ENCODE data around the gene CDKN1B. TPM values are rescaled to one million over a fixed set of nuclear protein-coding genes. Genes with fewer than 3 reads are reported as not detected.
"Not testable (repeated sequence)": the region's sequence is repeated elsewhere in the genome, so short reads cannot be mapped to it uniquely, and the experiment has no call there.

CDKN1B gene
- total RNA-seq, 1 experiment from 2014 or later = 52.9 TPM

DNA sequence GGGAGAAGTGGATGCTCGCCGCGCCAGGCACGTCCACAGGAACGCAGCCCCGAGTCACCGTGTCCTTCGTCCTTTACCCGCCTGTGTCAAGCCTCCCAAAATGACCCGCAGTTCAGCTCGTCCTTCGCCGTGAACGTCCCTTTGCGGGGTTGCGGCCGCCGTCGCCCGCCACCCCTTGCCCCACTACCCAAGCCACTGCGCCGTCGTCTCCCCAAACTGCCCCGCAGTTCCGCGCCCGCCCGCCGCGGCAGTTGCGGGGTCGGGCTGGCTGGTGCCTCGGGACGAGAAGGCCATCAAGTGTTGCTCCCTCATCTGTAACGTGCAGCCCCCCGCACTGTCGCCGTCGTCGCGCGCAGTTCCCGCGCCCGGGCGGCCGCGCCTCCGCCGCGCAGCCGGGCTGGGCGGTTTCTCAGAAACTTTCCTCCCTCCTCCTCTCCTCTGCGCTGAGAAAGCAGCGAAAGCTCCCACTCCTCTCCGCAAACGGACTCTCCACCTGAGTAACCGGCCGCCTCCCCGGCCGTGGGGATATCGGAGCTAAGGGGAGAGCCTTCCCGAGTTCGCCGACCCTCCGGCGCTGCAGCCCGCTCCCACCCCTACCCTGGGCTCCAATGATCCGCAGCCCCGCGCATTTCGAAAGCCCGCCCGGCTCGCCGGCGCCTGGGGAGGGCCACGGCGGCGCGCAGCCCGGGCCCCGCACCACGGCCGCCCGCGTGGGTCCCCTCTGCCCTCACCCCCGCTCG is 6.7 kb downstream of the CDKN1B start:
- peak; percentile 45 for DNase-seq (ENCODE audit: low spot score)

DNA sequence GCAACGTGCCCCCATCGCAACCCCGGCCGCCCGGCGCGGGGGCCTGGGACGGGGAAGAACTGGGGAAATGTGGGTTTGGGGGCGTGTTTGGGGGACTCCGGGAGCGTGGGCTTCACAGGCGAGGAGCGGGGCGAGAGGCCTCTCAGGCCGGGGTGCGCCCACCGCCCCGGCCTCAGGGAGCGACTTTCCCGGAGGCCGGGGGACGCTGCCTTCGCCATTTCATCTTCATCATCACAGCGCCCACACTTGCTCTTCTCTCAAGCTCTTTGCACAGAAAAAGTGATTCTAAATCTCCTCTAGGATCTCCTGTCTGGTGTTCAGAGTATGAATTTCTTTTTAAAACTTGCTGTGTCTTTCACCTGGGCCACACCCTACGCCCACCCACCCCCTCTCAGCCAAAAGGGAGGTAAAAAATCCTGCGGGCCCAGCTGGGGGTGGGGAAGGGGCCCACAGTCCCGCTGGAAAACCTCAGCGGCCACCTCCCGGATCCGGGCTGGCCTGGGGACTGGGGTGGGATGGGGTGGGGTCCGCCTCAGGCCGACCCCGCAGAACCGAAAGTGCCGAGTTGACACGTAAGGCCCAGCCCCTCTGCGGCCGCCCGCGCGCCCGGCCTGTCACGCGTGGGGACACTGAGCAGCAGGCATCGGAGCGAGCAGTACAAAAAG is 7.4 kb downstream of the CDKN1B start:
- no peak for DNase-seq (ENCODE audit: low spot score)

DNA sequence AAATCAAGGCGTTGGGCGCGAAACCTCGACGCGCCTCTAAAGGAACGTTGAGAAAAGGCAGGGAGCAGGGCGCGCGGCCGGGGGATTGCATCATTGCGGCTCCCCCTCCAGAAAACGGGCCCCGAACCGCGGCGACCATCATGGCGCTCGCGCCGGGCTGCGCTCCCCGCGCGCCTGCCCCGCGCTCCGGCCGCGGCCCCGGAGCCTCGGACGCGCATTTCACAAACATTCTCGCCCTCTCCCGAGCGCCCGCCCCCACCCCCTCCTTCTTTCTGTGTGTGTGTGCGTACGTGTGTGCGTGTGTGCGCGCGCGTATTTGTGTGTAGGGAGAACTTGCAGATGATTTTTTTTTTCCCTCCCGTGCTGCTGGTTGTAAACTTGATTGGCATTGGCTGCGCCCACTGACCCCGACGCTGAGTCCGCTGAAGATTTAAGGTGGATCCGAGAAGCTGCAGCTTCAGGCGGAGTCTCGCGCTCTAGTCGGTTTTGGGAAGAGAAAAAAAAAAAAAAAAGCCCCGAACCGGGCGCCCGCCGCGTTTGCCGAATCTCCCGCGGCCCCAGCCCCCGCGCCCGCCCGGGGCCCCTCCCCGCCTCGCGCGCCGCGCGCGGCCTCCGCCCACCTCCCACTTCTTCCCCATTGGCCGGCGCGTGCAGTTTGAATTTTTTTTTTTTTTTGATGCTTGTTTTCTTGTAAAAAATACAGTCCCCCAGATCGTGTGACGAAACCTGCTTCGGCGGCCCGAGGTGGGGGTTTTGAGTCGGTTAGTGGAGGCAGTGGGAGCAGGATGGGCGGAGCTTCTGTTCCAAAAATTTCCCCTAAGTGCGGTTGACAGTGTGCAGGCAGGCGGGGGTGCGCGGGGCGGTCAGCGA is 8.2 kb downstream of the CDKN1B start:
- peak; percentile 95 for DNase-seq (ENCODE audit: low spot score)

DNA sequence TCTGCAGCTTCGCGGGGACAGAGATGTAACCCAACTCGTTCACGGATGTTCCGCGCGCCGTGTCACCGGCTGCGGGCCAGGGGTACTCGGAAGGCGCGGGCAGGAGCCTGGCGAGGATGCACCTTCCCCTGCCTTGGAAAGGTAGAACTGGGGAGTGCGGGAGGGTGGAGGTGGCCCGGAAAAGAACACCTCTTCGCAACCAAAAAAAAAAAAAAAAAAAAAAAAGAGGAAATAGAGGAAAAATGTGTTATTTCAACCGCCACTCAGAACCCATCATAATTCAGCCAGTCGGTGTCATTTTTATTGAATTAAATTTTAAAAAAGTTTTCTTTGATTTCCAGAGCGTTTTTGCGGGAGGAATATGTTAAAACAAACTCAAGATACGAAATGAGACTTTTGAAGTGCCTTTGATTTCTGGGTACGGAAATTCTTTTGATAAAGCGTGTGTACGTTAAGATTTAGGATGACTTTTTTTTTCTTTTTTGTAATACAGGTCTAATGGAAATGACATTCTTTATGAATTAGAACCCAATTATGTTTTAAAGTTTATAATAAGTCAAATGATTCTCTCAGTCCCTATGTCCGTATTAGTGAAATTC is 8.9 kb downstream of the CDKN1B start:
- peak; percentile 49 for DNase-seq (ENCODE audit: low spot score)

DNA sequence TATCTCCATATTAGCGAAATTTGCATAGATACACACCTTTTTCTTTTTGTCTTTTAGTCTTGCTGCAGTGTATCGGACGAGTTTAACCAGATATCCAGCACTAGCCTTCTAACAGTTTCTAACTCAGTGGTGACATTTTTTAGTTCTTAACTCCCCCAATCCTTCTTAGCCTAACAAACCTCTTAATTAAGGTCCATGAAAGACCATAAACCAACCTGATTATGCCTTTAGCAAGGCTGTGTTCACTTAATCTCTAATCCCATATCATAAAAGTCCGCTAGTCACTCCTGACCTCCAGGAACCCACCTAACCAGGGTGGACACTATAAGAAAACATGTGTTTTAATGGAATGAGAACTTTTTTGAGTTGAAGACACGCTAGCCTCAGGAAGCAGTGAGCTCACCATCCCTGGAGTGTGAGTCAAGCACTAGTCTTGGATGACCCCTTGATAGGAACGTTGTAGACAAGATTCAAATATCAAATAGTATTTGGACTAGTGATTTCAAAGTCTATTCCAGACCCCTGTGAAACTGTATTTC is 9.5 kb downstream of the CDKN1B start:
- peak; percentile 55 for DNase-seq (ENCODE audit: low spot score)

DNA sequence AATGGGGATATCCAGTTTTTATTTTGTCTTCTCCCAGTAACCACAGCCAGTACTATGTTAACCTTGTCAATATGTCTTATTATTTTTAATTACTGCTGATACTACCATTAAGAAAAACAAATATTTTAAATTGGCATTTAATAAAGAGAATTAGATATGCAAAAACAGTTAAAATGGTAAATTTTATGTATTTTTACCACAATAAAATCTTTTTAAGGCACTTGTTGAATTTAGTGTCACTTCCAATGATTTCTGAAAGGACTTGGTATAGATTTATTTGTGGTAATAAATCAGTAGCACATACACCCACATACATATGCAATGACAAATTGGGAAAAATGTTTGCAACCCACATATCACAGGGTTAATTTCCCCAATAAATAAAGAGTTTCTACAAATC is 14.0 kb downstream of the CDKN1B start:
- DNase-seq (ENCODE audit: low spot score) = no peak

DNA sequence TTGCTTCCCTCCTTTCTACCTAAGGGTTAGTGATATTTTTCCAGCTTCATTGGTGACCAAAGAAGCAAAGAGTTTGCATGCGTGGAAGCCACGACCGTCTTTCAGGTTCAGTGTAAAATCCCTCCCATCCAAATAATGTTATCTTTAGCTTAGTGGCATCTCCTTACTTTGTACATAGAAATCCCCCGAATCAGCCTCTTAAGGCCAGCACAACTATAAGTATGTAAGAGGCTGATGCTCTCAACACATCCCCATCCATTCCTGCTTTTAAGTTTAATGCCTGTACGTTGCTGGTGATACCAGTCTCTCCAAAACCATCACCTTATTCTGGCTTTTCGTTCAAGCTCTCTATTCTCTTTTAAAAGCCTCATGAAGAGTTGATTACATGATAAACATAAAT is 14.6 kb downstream of the CDKN1B start:
- DNase-seq (ENCODE audit: low spot score) = no peak

DNA sequence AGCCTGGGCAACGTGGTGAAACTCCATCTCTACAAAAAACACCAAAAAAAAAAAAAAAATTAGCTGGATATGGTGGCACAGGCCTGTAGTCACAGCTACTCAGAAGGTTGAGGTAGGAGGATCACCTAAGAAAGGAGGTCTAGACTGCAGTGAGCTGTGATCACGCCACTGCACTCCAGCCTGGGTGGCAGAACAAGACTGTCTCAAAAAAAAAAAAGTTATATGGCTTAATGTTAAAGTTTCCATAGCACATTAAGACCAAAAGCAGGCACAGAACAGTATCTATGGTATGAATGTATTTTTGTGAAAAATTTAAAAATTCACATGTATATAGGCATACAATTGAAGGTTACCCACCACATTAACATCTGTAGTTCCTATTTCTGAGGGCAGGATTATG is 15.9 kb downstream of the CDKN1B start:
- DNase-seq (ENCODE audit: low spot score) = no peak

DNA sequence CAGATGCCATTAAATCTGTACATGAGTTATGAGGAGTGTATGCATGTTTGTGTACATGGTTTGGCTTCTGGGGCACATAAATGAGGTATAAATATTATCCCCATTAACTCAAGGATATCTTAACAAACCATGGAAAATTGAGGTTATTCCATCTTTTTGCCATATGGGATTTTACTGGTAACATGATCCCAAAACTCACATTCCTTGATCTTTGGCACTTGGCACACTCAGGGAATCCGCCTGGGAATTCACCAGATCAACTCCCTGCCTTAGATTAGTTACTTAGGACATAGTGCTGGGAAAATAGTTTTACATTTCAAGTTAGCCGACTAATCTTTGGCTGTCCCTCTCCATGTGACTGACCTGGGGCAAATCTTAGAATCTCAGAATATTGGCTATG is 16.9 kb downstream of the CDKN1B start:
- no peak for DNase-seq (ENCODE audit: low spot score)

DNA sequence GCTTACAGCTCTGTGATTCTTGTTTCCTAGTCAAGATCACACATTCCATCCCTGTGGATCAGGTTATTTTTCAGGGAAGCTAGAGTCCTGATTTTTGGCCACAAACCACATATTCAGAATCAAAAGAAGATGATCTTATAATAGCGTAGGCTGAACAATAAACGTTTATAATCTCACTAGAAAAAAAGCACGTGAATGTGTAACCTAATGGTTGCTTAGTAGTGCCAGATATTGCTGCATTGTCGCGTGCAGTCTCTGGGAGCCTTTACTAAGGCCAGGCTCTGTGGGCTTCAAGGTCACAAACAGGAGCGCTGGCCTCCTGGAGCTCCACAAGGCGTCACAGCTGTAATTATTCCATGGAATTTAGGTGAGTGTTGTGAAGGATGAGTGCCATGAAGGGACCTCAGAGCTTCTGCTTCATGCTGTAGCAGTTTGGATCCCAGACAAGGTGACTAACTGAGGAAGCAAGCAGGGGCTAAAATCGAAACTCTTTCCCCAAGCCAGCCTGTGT is 17.4 kb downstream of the CDKN1B start:
- DNase-seq (ENCODE audit: low spot score) = no peak

DNA sequence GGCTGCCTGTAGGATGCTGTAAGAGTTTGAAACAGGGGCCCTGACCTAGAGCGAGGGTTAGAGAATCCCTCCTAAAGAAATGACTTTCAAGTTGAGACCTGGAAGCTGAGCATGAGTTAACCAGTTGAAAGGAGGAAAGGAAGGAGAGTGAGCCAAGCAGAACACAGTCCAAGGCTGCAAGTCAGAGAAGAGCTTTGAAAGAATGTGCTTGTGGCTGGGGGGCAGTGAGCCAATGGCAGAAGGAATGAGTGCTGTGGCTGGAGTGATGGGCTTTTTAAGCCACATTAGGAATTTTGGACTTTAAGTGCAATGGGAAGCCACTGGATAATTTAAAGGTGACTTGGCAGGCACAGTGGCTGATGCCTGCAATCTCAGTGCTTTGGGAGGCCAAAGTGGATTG is 18.1 kb downstream of the CDKN1B start:
- DNase-seq (ENCODE audit: low spot score) = no peak

DNA sequence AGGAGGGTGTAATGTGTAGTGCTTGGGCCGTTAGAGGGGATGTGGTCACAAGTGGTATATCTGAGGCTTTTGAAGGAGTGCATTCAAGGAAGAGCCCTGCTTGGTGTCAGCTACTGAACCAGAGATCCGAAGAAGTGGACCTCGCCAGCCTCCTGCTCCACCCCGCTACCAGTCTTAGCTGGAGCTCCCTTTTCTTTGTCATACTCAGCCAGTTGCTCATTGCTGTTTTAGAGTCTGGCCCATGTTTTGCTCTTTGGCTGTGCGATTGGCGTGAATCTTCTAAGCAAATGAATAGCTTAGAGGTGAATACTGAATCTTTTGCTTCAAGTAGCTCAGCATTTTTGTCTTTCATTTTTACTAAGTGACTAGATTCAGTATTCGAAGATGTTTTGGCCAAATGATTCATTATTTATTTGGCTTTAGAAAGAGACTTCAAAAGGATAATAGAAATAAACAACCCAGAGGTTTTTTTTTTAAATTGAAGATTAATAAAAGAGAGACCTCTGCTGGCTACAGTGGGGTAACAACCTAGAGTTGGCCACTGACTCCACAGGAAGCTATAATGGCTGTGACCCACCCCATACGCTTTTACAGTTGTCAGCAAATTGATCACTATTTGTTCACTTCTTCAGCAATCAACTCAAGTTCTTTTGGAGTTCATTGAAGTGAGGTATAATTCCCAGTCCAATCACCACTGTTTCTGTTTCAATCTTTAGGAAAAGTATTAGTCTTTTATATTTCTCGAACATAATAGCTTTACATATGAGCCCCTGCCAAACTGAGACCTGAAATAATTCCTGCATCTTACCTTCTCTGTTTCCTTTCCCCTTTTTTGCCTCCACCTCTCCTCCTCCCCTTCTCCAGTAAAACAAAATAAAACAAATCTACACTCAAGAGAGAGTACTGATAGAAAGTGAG is 19.9 kb downstream of the CDKN1B start:
- peak; percentile 64 for DNase-seq (ENCODE audit: low spot score)

DNA sequence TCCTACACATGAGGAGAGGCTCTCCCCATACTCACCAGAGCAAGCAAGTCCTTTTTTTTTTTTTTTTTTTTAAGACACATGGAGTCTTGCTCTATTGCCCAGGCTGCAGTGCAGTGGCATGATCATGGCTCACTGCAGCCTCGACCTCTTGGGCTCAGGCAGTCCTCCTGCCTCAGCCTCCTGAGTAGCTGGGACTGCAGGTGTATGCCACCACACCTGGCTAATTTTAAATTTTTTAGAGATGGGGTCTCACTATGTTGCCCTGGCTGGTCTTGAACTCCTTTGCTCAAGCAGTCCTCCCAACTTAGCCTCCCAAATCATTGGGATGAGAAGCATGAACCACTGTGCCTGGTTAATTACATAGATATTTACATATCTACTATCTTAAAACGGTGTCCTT is 21.0 kb downstream of the CDKN1B start:
- DNase-seq (ENCODE audit: low spot score) = not testable (repeated sequence)

DNA sequence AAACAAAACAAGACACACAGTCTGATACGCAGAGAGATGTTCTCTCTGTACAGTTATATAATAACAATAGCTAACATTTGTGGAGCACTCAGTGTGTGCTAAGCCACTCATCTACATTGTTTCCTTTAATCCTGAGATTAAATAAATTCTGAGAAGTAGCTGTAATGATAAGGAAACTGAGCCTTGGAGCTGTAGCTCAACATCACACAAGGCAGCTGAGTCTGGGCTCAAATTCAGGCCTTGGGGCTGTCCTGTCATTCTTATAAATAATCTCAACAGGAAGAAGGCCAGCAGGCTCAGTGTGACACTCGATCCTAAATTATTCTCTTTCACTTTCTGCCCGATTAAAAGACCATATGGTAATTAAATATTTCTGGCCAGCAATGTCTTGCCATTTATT is 24.5 kb downstream of the CDKN1B start:
- DNase-seq (ENCODE audit: low spot score) = no peak

DNA sequence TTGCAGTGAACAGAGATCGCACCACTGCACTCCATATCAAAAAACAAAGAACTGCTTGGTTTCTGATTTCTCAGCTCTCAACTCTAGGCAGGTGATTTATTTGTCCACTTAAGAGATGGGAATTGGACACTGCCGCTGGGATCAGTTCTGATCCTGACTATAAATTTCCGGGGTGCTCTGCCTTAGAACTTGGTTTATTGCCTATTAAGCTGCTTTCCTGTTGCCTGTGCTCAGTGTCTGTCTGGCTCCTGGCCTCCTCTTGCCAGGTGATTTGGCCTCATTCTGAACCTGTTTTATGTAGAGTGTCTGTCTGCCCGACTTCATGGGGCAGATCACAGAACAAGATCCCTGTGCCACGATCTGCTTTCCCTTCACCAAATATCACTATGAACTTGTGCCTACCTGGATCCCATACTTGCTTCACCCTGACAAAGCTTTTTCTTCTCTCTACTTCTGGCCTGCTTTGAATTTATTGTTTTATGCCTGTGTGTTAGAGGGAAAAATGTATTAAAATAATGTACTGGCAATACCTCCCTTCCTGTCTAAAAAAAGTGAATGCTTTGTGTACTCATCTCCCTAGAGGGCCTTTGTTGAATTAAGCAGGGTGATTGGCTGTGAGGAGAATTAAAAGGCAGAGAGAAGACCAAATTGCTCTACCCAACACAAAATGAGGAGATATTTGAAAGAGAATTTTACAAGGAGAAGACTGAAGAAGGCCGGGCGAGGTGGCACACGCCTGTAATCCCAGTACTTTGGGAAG is 27.6 kb downstream of the CDKN1B start:
- no peak for DNase-seq (ENCODE audit: low spot score)

DNA sequence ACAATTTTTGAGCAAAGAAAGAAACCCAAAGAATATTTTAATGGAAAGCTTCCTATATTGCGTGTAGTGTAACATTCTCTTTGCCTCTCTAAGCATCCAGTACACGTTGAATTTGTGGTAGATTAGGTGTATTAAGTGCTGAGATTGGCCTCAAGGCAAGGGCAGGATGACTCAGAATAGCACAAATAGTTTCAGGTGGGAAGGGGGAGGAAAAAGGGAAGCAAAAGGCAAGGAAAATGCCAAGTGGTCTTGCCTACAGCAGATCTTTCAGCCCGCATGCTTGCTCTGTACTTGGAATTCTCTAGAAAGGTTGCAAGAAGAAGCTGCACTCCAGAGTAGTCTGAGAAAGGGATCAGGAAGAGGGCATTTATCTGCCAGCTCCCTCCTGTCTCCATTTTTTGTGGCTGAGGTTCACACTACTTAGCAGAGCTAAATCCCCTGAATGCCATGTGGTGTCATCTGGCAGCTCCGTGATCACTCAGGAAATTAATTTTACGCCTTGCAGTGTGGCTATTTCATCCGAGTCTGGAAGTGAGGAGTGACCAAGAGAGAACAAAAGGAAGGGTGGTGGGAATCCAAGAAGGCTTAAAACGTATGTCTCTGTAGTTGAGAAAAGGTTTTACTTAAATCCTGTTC is 28.5 kb downstream of the CDKN1B start:
- DNase-seq (ENCODE audit: low spot score) = no peak

DNA sequence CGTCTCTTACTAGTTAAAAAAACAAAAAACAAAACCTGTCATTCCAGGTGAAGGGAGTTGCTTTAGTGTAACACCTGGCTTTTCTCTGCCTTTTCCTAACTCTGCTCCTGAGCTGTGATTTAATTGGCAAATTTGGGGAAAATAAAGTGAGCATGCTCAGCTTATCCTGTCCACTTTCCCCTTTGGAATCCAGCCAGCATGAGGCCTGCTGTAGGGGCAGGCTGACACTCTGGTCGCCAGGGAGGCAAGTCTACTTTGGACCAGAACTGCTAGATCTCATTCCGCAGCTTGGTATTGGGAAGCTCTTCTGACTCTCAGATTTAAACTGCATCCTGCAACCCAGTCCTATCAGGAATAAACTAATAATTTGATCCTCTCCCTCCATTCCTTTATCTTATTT is 30.1 kb downstream of the CDKN1B start:
- no peak for DNase-seq (ENCODE audit: low spot score)

DNA sequence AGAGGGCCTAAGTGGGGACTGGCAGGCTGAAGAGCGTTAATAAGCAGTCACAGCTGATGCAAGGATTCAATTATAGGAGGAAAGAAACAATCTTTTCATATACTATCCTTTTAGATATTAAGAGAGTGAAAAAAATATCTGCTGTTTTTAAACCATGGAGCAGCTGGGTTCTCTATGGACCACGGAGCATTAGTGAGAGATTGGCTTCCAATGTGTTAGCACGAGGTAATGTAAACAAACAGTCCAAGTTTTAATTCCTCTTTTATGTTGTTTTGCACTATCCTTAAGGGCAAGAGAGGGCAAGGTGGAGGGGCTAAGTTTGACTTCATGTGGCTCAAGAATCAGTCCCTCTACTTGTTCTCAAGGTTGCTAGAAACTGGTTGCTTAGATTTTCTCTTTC is 30.9 kb downstream of the CDKN1B start:
- no peak for DNase-seq (ENCODE audit: low spot score)

DNA sequence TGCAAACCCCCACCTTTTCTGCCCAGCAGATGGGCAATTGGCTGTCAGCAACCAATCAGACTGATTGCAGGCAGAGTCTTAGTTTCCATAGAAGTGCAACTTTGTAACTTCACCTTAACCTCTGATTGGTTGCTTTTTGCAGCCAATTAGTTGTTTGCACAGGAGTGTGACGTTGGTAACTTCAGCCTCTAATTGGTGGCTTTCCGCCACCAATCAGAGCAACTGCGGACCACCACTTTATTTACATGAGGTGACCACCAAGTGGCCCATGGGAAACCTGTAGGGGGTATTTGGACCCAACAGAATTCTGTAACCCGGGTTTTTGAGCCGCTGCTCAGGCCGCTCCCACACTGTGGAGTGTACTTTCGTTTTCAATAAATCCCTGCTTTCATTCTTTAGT is 32.3 kb downstream of the CDKN1B start:
- peak; percentile 80 for DNase-seq (ENCODE audit: low spot score)

Measured in HT-29 (cell line).